GM12891 (cell line): ENCODE measurements around the gene CHD9NB.

Source experiments
- POLR2A ChIP-seq: IDR thresholded peaks from 2 replicates; pipeline ENCODE4 v1.6.1; 2011; ENCODE audit warnings: low read depth, low read length, control low read depth
- POLR2AphosphoS5 ChIP-seq: IDR thresholded peaks from 2 replicates; pipeline ENCODE4 v1.6.1; 2011; ENCODE audit warnings: low read depth, low read length, control low read depth
- POU2F2 ChIP-seq: IDR thresholded peaks from 2 replicates; pipeline ENCODE4 v1.6.1; 2011; ENCODE audit warnings: low read depth, mild to moderate bottlenecking, control low read depth, low read length, moderate library complexity
- TAF1 ChIP-seq: IDR thresholded peaks from 2 replicates; pipeline ENCODE4 v1.6.1; 2011; ENCODE audit warnings: low read depth, low read length, control low read depth

DNA sequence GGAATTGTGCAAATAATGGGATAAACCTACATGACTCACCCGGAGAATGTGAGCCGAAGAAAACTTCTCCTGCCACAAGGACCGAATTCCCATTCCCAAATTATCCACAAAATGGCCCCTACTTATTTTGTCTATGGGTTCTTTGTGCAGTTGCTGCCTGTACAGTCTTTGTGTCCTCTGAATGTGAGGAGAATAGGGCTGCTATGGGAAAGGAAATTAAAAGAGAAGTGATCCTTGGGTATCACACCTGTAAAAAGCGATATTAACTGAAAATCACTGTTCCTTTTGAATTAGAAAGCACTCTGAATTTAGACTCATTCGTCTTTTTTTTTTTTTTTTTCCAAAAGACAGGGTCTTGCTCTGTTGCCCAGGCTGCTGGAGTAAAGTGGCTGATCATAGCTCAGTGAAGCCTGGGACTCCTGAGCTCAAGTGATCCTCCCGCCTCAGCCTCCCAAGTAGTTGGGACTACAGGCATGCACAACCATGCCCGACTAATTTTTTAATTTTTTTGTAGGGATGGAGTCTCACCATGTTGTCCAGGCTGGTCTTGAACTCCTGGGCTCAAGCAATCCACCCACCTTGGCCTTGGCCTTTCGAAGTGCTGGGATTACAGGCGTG is 47.5 kb upstream of the CHD9NB start:
- no peak for TF ChIP-seq POU2F2
- no peak for TF ChIP-seq POLR2A
- TF ChIP-seq POLR2AphosphoS5, result no peak
- no peak for TF ChIP-seq TAF1
